GM18858 (cell line): Measurements from ENCODE around the gene LRRC10.
"Not testable (repeated sequence)": the region's sequence is repeated elsewhere in the genome, so short reads cannot be mapped to it uniquely, and the experiment has no call there.

Experiments
- ATAC-seq: cut with Tn5 transposase; IDR thresholded peaks from one replicate; pipeline ENCODE4 v1.9.1; 2021; ENCODE audit not compliant: unreplicated experiment

The LRRC10 gene

GRCh38 chr12:69620077-69620476 lies 9.4 kb upstream of the LRRC10 start:
- ATAC-seq = no peak

GRCh38 chr12:69619050-69619449 lies 8.3 kb upstream of the LRRC10 start:
- ATAC-seq = no peak

- ATAC-seq = no peak
Measured at GRCh38 chr12:69616025-69616424, 5.3 kb upstream of the LRRC10 start.

- ATAC-seq = no peak
Measured at GRCh38 chr12:69613351-69613750, 2.6 kb upstream of the LRRC10 start.

GRCh38 chr12:69610126-69610525 lies 581 bp downstream of the LRRC10 start:
- no peak for ATAC-seq

- ATAC-seq = no peak
Measured at GRCh38 chr12:69608114-69608513, 2.6 kb downstream of the LRRC10 start.

- ATAC-seq = not testable (repeated sequence)
Measured at GRCh38 chr12:69604275-69604674, 6.4 kb downstream of the LRRC10 start.

- ATAC-seq = not testable (repeated sequence)
Measured at GRCh38 chr12:69603556-69603955, 7.2 kb downstream of the LRRC10 start.

GRCh38 chr12:69602954-69603353 lies 7.8 kb downstream of the LRRC10 start:
- ATAC-seq = no peak

- no peak for ATAC-seq
Measured at GRCh38 chr12:69601962-69602685, 8.6 kb downstream of the LRRC10 start.

GRCh38 chr12:69600804-69601203 lies 9.9 kb downstream of the LRRC10 start:
- no peak for ATAC-seq

GRCh38 chr12:69598174-69598753 lies 12.4 kb downstream of the LRRC10 start:
- no peak for ATAC-seq

- no peak for ATAC-seq
Measured at GRCh38 chr12:69595689-69596088, 15.0 kb downstream of the LRRC10 start.

GRCh38 chr12:69589082-69589481 lies 21.6 kb downstream of the LRRC10 start:
- ATAC-seq = no peak

- no peak for ATAC-seq
Measured at GRCh38 chr12:69588527-69588926, 22.2 kb downstream of the LRRC10 start.

- peak; percentile 94 for ATAC-seq
Measured at GRCh38 chr12:69585189-69586062, 25.3 kb downstream of the LRRC10 start, which contains the start of gene CCT2. CCT2 (plus strand) TSS chr12:69585459; CDS start chr12:69585522, 63 bp downstream.

- ATAC-seq = no peak
Measured at GRCh38 chr12:69583203-69583602, 27.5 kb downstream of the LRRC10 start.

- ATAC-seq = no peak
Measured at GRCh38 chr12:69580074-69580473, 30.6 kb downstream of the LRRC10 start.

GRCh38 chr12:69579029-69579428 lies 31.7 kb downstream of the LRRC10 start:
- ATAC-seq = no peak

- no peak for ATAC-seq
Measured at GRCh38 chr12:69578283-69578682, 32.4 kb downstream of the LRRC10 start.

- ATAC-seq = no peak
Measured at GRCh38 chr12:69575346-69575745, 35.4 kb downstream of the LRRC10 start.
